Thoracic aorta (tissue), 2 donors: ENCODE measurements around the gene C4orf33. TPM values are rescaled to one million over a fixed set of nuclear protein-coding genes. Genes with fewer than 3 reads are reported as not detected.

Experiments used
- ATAC-seq: fragments of 150-250 bp; one replicate; pipeline ENCODE4 v1.8.0; 2017; ENCODE audit warnings: low read depth; ENCODE audit not compliant: insufficient number of reproducible peaks, low FRiP score
- DNase-seq: peaks from one replicate; pipeline ENCODE4 v3.0.0-alpha.2; 2020; ENCODE audit warnings: low spot score
- H3K27ac ChIP-seq, 2 donors: fragments of 200-600 bp; sonication (generic); 1 replicate in 1 of 2; 2 replicates in 1 of 2; pipeline ENCODE4 v1.5.1; 2016; ENCODE audit warnings: mild to moderate bottlenecking in 2 of 2, moderate library complexity in 2 of 2
- H3K27me3 ChIP-seq: fragments of 200-600 bp; sonication (generic); replicated peaks from 2 replicates; pipeline ENCODE4 v1.6.0; 2016; ENCODE audit warnings: mild to moderate bottlenecking; ENCODE audit not compliant: insufficient read depth
- H3K36me3 ChIP-seq: fragments of 200-600 bp; sonication (generic); one replicate; pipeline ENCODE4 v1.5.1; 2016
- H3K4me1 ChIP-seq, 2 donors: fragments of 200-600 bp; sonication (generic); 1 replicate in 1 of 2; 2 replicates in 1 of 2; pipeline versions ENCODE4 v1.5.1 to v1.6.0; 2016; ENCODE audit warnings: low read depth in 2 of 2, mild to moderate bottlenecking in 1 of 2; ENCODE audit not compliant: control insufficient read depth in 1 of 2
- H3K4me3 ChIP-seq: fragments of 200-600 bp; sonication (generic); 2 replicates; pipeline ENCODE4 v1.5.1; 2016; ENCODE audit warnings: mild to moderate bottlenecking
- H3K9me3 ChIP-seq: fragments of 200-600 bp; sonication (generic); 2 replicates; pipeline ENCODE4 v1.5.1; 2016
- CTCF ChIP-seq: fragments of 200-600 bp; sonication (generic); IDR thresholded peaks from one replicate; pipeline ENCODE4 v1.5.1; 2019; ENCODE audit warnings: antibody characterized with exemption
- total RNA-seq, 2 donors: library from RNA; depleted of rRNA; stranded (reverse); fragments of >200 nt; gene quantifications; one replicate each; pipeline versions ENCODE4 v1.1.0 to v1.2.3, GENCODE V29; 2016

The C4orf33 gene
- total RNA-seq, 2 donors from 2014 or later, result 2.2 to 4.9 TPM

DNA sequence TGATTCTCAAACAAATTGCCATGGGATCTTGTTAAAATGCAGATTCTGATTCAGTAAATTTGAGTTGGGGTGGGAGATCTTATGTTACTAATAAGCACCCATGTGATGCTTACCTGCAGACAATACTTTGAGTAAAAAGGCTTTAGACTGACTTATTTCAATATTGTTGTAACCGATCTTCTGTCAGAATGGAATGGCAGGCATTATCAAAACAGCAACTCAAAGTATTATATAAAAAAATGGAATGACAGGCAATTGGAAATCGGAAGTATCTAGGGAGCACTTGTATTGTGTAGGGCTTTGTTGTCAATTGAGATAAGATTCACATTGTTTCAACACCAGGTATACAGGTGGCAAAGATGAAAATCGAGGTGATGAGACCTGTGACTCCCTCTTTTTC is 67.5 kb downstream of the C4orf33 start:
- Histone ChIP-seq H3K4me3 (no peak overlapping the region), H3K9me3 (no peaks in the 10 kb centered on the region), H3K4me1 (no peaks in the 10 kb centered on the region), H3K27ac (no peak overlapping the region), H3K27me3 (no peaks in the 10 kb centered on the region), H3K36me3 (no peaks in the 10 kb centered on the region)
- ATAC-seq (no peak), DNase-seq (no peak)
- no peak for TF ChIP-seq CTCF

DNA sequence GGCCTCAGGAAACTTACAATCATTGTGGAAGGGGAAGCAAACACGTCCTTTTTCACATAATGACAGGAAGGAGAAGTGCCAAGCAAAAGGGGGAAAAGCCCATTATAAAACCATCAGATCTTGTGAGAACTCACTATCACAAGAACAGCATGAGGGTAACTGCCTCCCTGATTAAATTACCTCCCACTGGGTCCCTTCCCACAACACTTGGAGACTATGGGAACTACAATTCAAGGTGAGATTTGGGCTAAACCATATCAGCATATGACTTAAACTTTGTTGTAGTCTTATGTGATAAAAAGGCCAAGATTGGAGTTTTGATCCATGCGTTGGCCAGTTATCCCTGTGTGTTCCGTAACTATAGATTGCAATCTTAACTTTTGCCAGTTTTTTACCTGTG is 68.3 kb downstream of the C4orf33 start:
- Histone ChIP-seq H3K27me3 (no peaks in the 10 kb centered on the region), H3K27ac (no peak overlapping the region), H3K4me1 (no peaks in the 10 kb centered on the region), H3K4me3 (no peak overlapping the region), H3K9me3 (no peaks in the 10 kb centered on the region), H3K36me3 (no peaks in the 10 kb centered on the region)
- TF ChIP-seq CTCF, result no peak
- DNase-seq, result no peak
- ATAC-seq, result no peak

Other genes with a start within 250 kb of the C4orf33 start
- 10 to 100 TPM in 1 of 2 donors, 1 to 10 TPM in 1; 9.5 to 14.0 TPM for gene SCLT1, start 2.6 kb upstream of the C4orf33 start, total RNA-seq